GM18909 (cell line): ENCODE data around the gene CORO2B.

Source experiments
- ATAC-seq: cut with Tn5 transposase; IDR thresholded peaks from one replicate; pipeline ENCODE4 v1.9.1; 2021; ENCODE audit warnings: mild to moderate bottlenecking; ENCODE audit not compliant: unreplicated experiment, poor library complexity

The CORO2B gene

GRCh38 chr15:68687136-68687735 lies 108.4 kb downstream of the CORO2B start:
- ATAC-seq = no peak

GRCh38 chr15:68691705-68692104 lies 112.9 kb downstream of the CORO2B start:
- no peak for ATAC-seq

GRCh38 chr15:68693071-68693470 lies 114.3 kb downstream of the CORO2B start:
- ATAC-seq = no peak

- ATAC-seq = no peak
Measured at GRCh38 chr15:68694111-68694510, 115.3 kb downstream of the CORO2B start.

GRCh38 chr15:68695061-68695595 lies 116.3 kb downstream of the CORO2B start:
- no peak for ATAC-seq

GRCh38 chr15:68696414-68697363 lies 117.9 kb downstream of the CORO2B start:
- ATAC-seq = no peak

- no peak for ATAC-seq
Measured at GRCh38 chr15:68697711-68698690, 119.2 kb downstream of the CORO2B start.

GRCh38 chr15:68698708-68699107 lies 119.9 kb downstream of the CORO2B start:
- ATAC-seq = no peak

- no peak for ATAC-seq
Measured at GRCh38 chr15:68699124-68699880, 120.5 kb downstream of the CORO2B start.

- ATAC-seq = no peak
Measured at GRCh38 chr15:68699881-68700454, 121.2 kb downstream of the CORO2B start.

- no peak for ATAC-seq
Measured at GRCh38 chr15:68700455-68701123, 121.8 kb downstream of the CORO2B start.

GRCh38 chr15:68701886-68702285 lies 123.1 kb downstream of the CORO2B start:
- ATAC-seq = no peak

- ATAC-seq = no peak
Measured at GRCh38 chr15:68704496-68705021, 125.8 kb downstream of the CORO2B start.

- ATAC-seq = no peak
Measured at GRCh38 chr15:68706256-68706655, 127.5 kb downstream of the CORO2B start.

GRCh38 chr15:68706931-68707330 lies 128.1 kb downstream of the CORO2B start:
- no peak for ATAC-seq

GRCh38 chr15:68707386-68707785 lies 128.6 kb downstream of the CORO2B start:
- no peak for ATAC-seq

GRCh38 chr15:68709876-68710275 lies 131.1 kb downstream of the CORO2B start:
- ATAC-seq = no peak

- no peak for ATAC-seq
Measured at GRCh38 chr15:68710536-68710935, 131.7 kb downstream of the CORO2B start.
